Measurements from ENCODE around the gene C20orf144.

DNA sequence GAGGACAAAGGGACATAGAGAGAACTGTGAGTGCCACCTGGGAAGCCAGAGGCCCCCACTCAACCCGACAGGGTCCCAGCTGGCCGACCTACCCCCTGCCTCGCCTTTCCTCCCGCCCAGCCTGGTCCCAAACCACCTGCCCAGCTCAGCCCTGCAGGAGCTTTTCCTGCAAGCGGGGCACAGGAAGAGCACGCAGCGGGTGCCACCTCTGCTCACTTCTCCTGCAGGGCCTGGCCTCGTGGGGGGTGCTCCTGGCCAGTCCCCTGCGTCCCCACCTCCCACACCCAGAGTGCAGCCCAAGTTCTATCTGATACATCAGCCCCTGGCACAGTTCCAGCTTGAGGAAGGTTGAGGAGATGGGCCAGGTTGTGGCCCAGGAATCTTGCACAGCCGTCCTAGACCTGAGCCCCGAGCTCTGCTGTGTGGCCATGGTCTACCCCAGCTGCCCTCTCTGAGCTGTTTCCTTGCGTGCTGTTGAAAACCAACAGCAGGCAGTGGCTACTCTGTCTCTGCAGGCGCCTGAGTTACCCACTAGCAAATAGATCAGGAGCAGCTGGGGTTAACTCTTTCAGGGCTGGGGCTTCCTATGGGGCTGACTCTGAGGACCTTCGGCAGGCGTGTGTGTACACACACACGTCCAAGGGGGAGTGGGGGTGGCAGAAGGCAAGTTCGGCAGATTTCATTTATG, 10.4 kb downstream of the C20orf144 start:
- TF ChIP-seq, protein P1, sequence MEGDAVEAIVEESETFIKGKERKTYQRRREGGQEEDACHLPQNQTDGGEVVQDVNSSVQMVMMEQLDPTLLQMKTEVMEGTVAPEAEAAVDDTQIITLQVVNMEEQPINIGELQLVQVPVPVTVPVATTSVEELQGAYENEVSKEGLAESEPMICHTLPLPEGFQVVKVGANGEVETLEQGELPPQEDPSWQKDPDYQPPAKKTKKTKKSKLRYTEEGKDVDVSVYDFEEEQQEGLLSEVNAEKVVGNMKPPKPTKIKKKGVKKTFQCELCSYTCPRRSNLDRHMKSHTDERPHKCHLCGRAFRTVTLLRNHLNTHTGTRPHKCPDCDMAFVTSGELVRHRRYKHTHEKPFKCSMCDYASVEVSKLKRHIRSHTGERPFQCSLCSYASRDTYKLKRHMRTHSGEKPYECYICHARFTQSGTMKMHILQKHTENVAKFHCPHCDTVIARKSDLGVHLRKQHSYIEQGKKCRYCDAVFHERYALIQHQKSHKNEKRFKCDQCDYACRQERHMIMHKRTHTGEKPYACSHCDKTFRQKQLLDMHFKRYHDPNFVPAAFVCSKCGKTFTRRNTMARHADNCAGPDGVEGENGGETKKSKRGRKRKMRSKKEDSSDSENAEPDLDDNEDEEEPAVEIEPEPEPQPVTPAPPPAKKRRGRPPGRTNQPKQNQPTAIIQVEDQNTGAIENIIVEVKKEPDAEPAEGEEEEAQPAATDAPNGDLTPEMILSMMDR (IDR thresholded peaks at IDR 0.05), result no peak
- TF ChIP-seq POLR2AphosphoS5 (IDR thresholded peaks at IDR 0.05), result no peak

Data from transverse colon (tissue), 4 donors.